RWPE1 (cell line): ENCODE data around the gene HSPA12A.

ENCODE experiments used
- CTCF ChIA-PET: fragments of 350-600 bp; sonication (Branson Sonifier 250); formaldehyde crosslinking; extraction: SDS; loops from one replicate; lab custom pipeline; 2021; lab: Yijun Ruan, JAX
- POLR2A ChIA-PET: fragments of 400-600 bp; formaldehyde crosslinking; extraction: SDS; loops from one replicate; lab custom pipeline; 2020; ENCODE audit warnings: antibody characterized with exemption; ENCODE audit not compliant: low non-redundant PET; lab: Yijun Ruan, JAX
- DNase-seq: peaks from one replicate; pipeline ENCODE4 v3.0.0; 2012; ENCODE audit warnings: low spot score
- H3K27ac ChIP-seq: fragments of 450-650 bp; 2 replicates; pipeline ENCODE4 v1.5.1; 2017
- TF ChIP-seq, protein P1 (sequence below): fragments of 450-650 bp; conservative IDR thresholded peaks from 2 replicates; pipeline ENCODE4 v1.5.1; 2017; ENCODE audit warnings: low read depth, mild to moderate bottlenecking

The HSPA12A gene

DNA sequence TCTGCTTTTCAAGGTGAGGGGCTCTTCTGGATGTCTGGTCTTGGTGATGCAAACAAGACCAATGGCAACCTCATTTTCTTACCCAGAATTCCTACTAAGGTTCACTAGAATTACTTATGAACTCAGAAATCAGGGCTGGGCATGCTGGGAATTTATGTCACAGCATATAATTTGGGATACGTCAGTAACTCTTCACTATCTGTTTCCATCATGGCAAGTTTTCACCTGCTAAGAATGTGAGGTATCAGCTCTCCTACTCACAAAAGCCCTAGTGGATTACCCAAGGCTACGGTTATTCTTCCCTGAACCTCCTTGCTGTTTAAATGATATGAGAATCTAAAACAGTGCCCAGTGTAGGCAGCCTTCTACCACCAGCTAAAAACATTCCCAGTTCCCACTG is 68.5 kb downstream of the HSPA12A start:
- H3K27ac ChIP-seq = no peak overlapping the region
- POLR2A ChIA-PET = no interaction called here
- CTCF ChIA-PET = interaction anchor here (0.5 kb wide), 1 partner anchor 940 kb away, joined by 3 read pairs; no protein-coding TSS in a partner anchor
- no peak for DNase-seq
- TF ChIP-seq, protein P1, sequence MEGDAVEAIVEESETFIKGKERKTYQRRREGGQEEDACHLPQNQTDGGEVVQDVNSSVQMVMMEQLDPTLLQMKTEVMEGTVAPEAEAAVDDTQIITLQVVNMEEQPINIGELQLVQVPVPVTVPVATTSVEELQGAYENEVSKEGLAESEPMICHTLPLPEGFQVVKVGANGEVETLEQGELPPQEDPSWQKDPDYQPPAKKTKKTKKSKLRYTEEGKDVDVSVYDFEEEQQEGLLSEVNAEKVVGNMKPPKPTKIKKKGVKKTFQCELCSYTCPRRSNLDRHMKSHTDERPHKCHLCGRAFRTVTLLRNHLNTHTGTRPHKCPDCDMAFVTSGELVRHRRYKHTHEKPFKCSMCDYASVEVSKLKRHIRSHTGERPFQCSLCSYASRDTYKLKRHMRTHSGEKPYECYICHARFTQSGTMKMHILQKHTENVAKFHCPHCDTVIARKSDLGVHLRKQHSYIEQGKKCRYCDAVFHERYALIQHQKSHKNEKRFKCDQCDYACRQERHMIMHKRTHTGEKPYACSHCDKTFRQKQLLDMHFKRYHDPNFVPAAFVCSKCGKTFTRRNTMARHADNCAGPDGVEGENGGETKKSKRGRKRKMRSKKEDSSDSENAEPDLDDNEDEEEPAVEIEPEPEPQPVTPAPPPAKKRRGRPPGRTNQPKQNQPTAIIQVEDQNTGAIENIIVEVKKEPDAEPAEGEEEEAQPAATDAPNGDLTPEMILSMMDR = no peak

DNA sequence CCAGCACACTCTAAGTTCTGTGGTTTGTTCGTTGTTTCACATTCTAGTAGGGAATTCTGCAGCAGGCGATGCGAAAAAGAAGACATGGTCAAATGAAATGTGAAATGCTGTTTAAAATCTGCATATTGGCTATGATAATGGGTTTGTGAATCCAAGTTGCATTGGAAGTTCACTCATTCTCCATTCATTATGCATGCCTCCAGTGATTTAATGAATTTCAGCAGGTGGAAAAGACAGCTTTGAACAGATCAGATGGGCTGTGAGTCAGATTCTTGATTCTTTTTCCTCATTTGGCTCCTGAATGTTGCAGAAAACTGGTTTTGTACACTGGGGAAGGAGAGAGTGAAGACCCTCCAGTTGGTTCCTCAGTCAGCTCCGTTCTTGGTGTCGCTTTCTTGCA is 69.5 kb downstream of the HSPA12A start:
- TF ChIP-seq, protein P1 = no peak
- no peak overlapping the region for H3K27ac ChIP-seq
- POLR2A ChIA-PET = no interaction called here
- CTCF ChIA-PET = interaction anchor here (0.6 kb wide), 1 partner anchor 680 kb away, joined by 3 read pairs; no protein-coding TSS in a partner anchor
- DNase-seq = no peak

DNA sequence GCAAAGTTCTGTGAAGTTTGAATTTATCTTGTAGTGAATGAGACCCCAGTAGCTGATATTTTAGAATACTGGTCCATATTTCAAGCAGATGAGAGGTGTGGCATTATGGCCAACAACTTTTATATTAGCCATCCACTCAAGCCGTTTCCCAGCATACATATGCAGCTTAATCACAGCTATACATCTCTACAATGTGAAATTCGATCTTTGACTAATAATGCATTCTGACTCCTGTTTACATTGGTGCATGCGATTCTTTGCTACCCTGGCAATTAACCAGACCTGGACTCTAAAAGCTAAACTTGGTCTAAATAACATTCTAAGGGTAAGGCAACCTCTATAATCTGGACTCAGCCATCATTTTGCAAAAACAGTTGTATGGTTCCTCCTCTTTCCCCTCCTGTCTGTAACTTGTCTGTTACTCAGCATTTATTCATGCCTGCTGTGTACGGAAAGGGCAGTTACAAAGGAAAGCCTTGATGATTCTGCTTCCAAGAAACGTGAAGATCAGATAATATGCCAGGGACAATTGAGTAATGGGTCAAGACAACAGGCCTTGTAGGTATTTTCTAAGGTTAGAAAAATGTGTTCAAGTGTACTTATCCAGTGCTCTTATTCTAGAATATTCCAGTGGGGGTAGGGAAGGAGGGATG is 71.0 kb downstream of the HSPA12A start:
- CTCF ChIA-PET = interaction anchor here (0.7 kb wide), 1 partner anchor 11 kb away, joined by 4 read pairs; no protein-coding TSS in a partner anchor

DNA sequence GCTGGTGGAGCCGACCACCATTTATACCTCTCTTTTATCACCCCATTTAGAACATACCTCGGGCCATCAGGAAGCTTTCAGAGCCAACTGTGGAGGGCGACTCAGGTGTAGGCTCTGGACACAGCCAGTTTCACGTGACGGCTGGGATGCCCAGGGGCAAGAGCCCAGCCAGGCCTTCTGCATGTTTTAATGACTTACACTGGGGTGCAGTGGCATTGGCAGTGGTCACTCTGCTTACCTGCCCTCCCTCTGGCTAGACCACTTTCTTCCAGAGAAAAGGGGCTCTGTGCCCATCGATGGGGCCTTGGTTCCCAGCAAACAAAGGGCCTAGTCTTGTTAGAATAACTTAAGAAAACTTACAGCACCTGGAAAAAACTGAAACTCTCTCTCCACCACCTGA is 71.7 kb downstream of the HSPA12A start:
- no peak for DNase-seq
- TF ChIP-seq, protein P1 = no peak
- ChIA-PET CTCF (interaction anchor here (0.7 kb wide), 1 partner anchor 11 kb away, joined by 4 read pairs; no protein-coding TSS in a partner anchor), POLR2A (no interaction called here)
- no peak overlapping the region for H3K27ac ChIP-seq

More for the DNA sequence above, 71.0 kb downstream of the HSPA12A start:
- TF ChIP-seq, protein P1 = no peak
- H3K27ac ChIP-seq = no peak overlapping the region
- POLR2A ChIA-PET = no interaction called here
- no peak for DNase-seq

DNA sequence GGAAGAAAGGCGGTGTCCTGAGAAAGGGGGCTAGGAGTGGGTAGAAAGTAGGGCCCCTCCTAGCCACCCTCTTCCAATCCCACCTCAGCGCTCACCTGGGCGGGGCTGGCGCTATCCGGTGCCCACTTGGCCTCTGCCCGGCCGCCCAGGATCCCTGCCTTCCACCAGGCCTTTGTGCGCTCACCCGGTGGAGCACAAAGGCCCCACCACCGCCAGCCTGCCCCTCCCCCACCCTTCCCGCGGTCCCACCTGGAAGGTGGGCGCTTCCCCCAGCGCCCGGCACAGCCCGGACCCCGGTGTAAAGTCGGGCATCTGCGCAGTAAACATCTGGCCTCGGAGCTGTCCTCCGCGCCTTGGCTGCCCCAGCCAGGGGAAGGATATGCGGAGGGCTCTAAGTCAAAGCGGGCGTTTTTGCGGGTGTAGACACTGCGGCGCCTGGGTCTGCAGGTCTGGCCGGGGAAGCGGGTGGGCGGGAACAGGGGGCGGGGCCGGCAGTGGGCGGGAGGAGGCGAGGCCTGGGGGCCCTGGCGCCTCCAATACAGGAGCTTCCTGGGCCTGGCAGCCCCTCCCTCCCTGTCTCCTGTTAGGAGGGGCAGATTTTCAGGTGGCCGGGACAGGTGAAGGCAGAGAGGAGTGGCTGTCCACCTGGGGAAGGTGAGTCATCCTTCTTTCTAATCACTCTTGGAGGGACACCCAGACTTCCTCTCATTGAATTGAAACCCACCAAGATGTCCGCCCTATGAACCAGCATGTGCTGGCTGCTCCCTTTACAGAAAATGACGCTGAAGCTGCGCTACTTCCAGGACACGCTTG is 72.3 kb downstream of the HSPA12A start:
- ChIA-PET POLR2A (no interaction called here), CTCF (no interaction called here)
- H3K27ac ChIP-seq = no peak overlapping the region
- TF ChIP-seq, protein P1 = no peak
- peak; percentile 23 for DNase-seq

DNA sequence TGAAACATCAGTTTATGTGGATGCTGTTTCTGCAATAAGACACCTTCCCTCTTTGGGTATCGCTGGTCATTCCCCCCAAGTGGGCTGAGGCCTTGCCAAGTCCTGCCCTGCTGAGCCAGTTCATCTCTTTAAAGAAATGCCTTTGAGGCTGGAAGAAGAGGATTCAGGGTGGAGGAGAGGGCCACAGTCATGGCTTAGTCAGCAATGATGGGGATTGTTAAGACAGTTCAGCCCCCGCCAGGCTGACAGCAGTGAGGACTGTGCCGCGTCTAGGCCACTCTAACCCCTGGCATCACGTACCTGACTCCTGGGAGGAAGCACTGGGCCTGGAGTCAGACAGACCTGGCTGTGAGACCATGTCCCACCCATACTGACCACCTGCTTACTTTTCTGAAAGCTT is 73.3 kb downstream of the HSPA12A start:
- TF ChIP-seq, protein P1 = no peak
- no peak overlapping the region for H3K27ac ChIP-seq
- POLR2A ChIA-PET = no interaction called here
- peak; percentile 30 for DNase-seq
- CTCF ChIA-PET = interaction anchor here (0.6 kb wide), 1 partner anchor 59 kb away, joined by 3 read pairs; no protein-coding TSS in a partner anchor
